HL-60 (cell line): ENCODE results near the gene NRXN3.

Source experiments
- DNase-seq, 2 experiments: peaks; one replicate each; pipeline ENCODE4 v3.0.0-alpha.2; 2010 to 2020; ENCODE audit warnings: low read depth in 1 of 2, low spot score in 1 of 2
- H3K27ac ChIP-seq: fragments of 250-450 bp; sonication (Bioruptor Pico); replicated peaks from 2 replicates; pipeline ENCODE4 v1.5.1; 2020; ENCODE audit warnings: mild to moderate bottlenecking, moderate library complexity
- H3K27me3 ChIP-seq: fragments of 250-450 bp; sonication (Bioruptor Pico); 2 replicates; pipeline ENCODE4 v1.5.1; 2021; ENCODE audit warnings: mild to moderate bottlenecking, moderate library complexity; ENCODE audit not compliant: insufficient read depth, poor library complexity, severe bottlenecking
- H3K4me3 ChIP-seq: replicated peaks from 2 replicates; pipeline ENCODE4 v1.5.1; 2011; ENCODE audit warnings: mild to moderate bottlenecking, control low read depth, low read length; ENCODE audit not compliant: insufficient read depth
- CTCF ChIP-seq: IDR thresholded peaks from one replicate; pipeline ENCODE4 v1.5.1; 2011; ENCODE audit warnings: low read length, control low read depth, inconsistent platforms; ENCODE audit not compliant: insufficient read depth
- GABPA ChIP-seq: IDR thresholded peaks from 2 replicates; pipeline ENCODE4 v1.6.1; 2012; ENCODE audit warnings: low read depth
- POLR2AphosphoS5 ChIP-seq: IDR thresholded peaks from 2 replicates; pipeline ENCODE4 v1.6.1; 2012; ENCODE audit warnings: low read depth
- REST ChIP-seq: IDR thresholded peaks from 2 replicates; pipeline ENCODE4 v1.6.1; 2012; ENCODE audit warnings: low read depth; ENCODE audit not compliant: insufficient replicate concordance
- SPI1 ChIP-seq: IDR thresholded peaks from 2 replicates; pipeline ENCODE4 v1.6.1; 2012; ENCODE audit warnings: low read depth, mild to moderate bottlenecking, borderline replicate concordance

The NRXN3 gene

GRCh38 chr14:78838959-78839358, 668.8 kb downstream of the NRXN3 start:
- H3K27ac ChIP-seq, result no peak overlapping the region
- TF ChIP-seq CTCF (no peak), REST (no peak), SPI1 (no peak), POLR2AphosphoS5 (no peak), GABPA (no peak)
- DNase-seq, result no peak
- no peaks in the 10 kb centered on the region for H3K27me3 ChIP-seq
- no peak overlapping the region for H3K4me3 ChIP-seq

- H3K27me3 ChIP-seq, result no peaks in the 10 kb centered on the region
- no peak overlapping the region for H3K27ac ChIP-seq
- DNase-seq, result no peak
- H3K4me3 ChIP-seq, result no peak overlapping the region
- TF ChIP-seq GABPA (no peak), SPI1 (no peak), CTCF (no peak), REST (no peak), POLR2AphosphoS5 (no peak)
These were observed 670.7 kb downstream of the NRXN3 start for GRCh38 chr14:78840898-78841297.

GRCh38 chr14:78847801-78848200, 677.6 kb downstream of the NRXN3 start:
- DNase-seq, result no peak
- no peak for TF ChIP-seq SPI1
- Histone ChIP-seq H3K27ac (no peak overlapping the region), H3K27me3 (no peaks in the 10 kb centered on the region), H3K4me3 (no peak overlapping the region)

GRCh38 chr14:78848234-78848820, 678.2 kb downstream of the NRXN3 start:
- Histone ChIP-seq H3K4me3 (no peak overlapping the region), H3K27ac (no peak overlapping the region), H3K27me3 (no peaks in the 10 kb centered on the region)
- DNase-seq, result peak in 1 of 2 experiments; percentile 1
- TF ChIP-seq REST (no peak), CTCF (peak; percentile 42), GABPA (no peak)
